MM.1S (cell line): ENCODE measurements around the gene PRXL2C.

Source experiments
- CTCF ChIP-seq: fragments of 300-600 bp; sonication (generic); IDR thresholded peaks from 2 replicates; pipeline ENCODE4 v1.5.1; 2016; ENCODE audit warnings: antibody characterized with exemption, low read length, mixed read lengths
- EZH2 ChIP-seq: fragments of 300-600 bp; sonication (generic); optimal IDR thresholded peaks from 2 replicates; pipeline ENCODE3; 2017; ENCODE audit warnings: low read depth, mild to moderate bottlenecking, antibody characterized with exemption, low read length, mixed read lengths
- EZH2phosphoT487 ChIP-seq: fragments of 300-600 bp; sonication (generic); IDR thresholded peaks from 2 replicates; pipeline ENCODE4 v1.6.1; 2018; ENCODE audit warnings: antibody characterized with exemption, low read length

DNA sequence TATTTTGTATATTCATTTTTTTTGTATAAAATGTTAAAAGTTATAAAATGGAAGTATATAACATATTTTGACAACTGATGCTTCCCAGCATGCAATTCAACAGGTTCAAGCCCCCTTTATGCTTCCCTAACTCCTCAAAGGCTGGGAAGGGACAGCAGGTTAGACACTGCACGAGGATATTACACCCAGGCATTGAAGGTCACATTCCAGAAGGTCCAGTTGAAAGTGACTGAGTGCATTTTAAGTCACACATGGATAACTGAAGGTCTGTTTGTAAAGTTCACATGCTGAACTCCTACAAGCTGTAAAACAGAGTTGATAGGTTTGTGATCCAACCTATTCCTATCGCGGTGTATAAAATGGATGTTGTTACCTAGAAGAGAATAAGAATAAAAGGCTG lies 13.6 kb downstream of the PRXL2C start:
- TF ChIP-seq CTCF (no peak), EZH2 (no peak), EZH2phosphoT487 (no peak)
